Activated naive CD8-positive, alpha-beta T cell treated with anti-CD3 and anti-CD28 coated beads, Interleukin-2, amount 50 U/mL, for 24 hours (primary cell): ENCODE data around the gene ITIH5.
"Not testable (repeated sequence)": the region's sequence is repeated elsewhere in the genome, so short reads cannot be mapped to it uniquely, and the experiment has no call there.

Source experiments
- ATAC-seq: fragments of 150-1000 bp; cut with Tn5 transposase; one replicate; pipeline ENCODE4 v1.10.0; 2021
- DNase-seq: peaks from one replicate; pipeline ENCODE4 v3.0.0; 2021
- H3K27ac Mint-ChIP-seq: one replicate; pipeline ENCODE4 v1.8.0; 2021; ENCODE audit warnings: mild to moderate bottlenecking, mixed read lengths
- H3K27me3 Mint-ChIP-seq: one replicate; pipeline ENCODE4 v1.8.0; 2021; ENCODE audit warnings: mixed read lengths
- H3K36me3 Mint-ChIP-seq: one replicate; pipeline ENCODE4 v1.8.0; 2021; ENCODE audit warnings: low read depth, mixed read lengths
- H3K4me1 Mint-ChIP-seq: one replicate; pipeline ENCODE4 v1.8.0; 2021; ENCODE audit warnings: mixed read lengths
- H3K4me3 Mint-ChIP-seq: one replicate; pipeline ENCODE4 v1.8.0; 2021; ENCODE audit warnings: mild to moderate bottlenecking, moderate library complexity, mixed read lengths
- H3K9me3 Mint-ChIP-seq: one replicate; pipeline ENCODE4 v1.8.0; 2021; ENCODE audit warnings: mixed read lengths

ITIH5 gene

DNA sequence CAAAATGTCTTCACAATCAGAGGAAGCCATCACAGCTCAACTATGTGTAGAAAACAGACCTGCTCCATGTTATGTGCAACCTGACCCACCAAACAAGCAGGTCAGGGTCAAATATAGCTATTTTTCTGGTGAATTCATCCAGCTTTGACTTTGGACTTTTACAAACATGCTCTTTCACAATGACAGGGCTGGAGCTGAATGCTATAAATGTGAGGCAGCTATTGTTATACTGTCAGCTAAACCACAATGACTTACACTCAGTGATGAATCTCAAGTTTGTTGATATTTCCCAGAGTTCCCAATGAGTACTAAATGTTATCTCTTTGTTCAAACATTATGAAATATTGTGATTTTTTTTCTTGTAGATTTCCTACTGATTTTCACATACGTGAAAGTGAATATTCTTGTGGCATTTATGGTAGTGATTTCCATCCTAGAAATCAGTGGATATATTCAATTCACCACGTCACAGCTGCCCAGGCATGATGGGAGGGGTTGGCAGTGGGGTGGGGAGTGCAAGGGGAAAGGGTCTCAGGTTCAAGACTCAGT is 33.9 kb upstream of the ITIH5 start:
- Mint-ChIP-seq H3K27ac (no peak overlapping the region), H3K4me1 (no peaks in the 10 kb centered on the region), H3K4me3 (no peak overlapping the region), H3K9me3 (no peaks in the 10 kb centered on the region), H3K27me3 (peaks cover 29% of the 10 kb centered on the region), H3K36me3 (no peaks in the 10 kb centered on the region)
- DNase-seq (no peak), ATAC-seq (no peak)

DNA sequence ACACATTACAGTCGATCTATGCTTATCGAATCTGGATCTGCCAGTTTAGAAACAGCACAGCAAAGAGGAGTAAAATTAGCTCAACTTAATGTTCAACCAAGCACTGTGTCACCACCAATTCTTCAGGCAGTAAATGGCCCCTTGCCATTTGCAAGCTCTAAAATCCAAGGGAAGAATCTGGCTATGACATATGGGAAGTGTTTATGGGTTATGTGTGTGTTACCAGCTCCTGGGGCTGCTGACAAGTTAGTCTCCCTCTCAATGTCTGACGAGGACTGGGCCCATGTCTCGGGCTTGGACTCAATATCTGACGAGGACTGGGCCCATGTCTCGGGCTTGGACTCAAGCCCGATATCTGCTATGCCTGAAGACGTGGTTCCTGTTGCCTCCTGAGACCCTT is 30.7 kb upstream of the ITIH5 start:
- no peak for ATAC-seq

DNA sequence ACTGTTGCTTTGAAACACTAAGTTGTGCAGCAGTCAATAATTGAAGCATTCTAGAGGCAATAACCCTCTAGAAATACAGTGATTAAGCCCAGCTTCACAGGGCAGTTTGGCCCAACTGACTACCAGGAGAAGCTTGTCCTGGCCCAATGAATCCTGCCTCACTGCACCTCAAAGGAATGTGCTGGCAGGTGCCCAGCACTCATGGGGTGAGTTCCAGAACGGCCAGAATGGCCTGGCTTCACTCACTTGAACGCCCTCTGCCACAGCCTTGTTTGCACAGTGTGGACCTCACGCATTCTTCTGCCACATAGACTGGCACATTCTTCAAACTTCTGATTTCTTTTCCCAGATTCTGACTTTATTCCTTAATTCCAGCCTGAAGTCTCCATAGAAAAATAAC is 29.8 kb upstream of the ITIH5 start:
- Mint-ChIP-seq H3K4me1 (no peaks in the 10 kb centered on the region), H3K36me3 (peaks cover 5% of the 10 kb centered on the region), H3K27me3 (peaks cover 12% of the 10 kb centered on the region), H3K9me3 (peaks cover 12% of the 10 kb centered on the region), H3K27ac (no peak overlapping the region), H3K4me3 (no peak overlapping the region)
- DNase-seq = no peak
- no peak for ATAC-seq

More for the DNA sequence above, 30.7 kb upstream of the ITIH5 start:
- H3K27me3 Mint-ChIP-seq = peaks cover 16% of the 10 kb centered on the region
- no peak overlapping the region for H3K27ac Mint-ChIP-seq
- no peaks in the 10 kb centered on the region for H3K4me1 Mint-ChIP-seq
- no peak for DNase-seq
- peaks cover 12% of the 10 kb centered on the region for H3K9me3 Mint-ChIP-seq
- H3K36me3 Mint-ChIP-seq = peaks cover 5% of the 10 kb centered on the region
- no peak overlapping the region for H3K4me3 Mint-ChIP-seq

DNA sequence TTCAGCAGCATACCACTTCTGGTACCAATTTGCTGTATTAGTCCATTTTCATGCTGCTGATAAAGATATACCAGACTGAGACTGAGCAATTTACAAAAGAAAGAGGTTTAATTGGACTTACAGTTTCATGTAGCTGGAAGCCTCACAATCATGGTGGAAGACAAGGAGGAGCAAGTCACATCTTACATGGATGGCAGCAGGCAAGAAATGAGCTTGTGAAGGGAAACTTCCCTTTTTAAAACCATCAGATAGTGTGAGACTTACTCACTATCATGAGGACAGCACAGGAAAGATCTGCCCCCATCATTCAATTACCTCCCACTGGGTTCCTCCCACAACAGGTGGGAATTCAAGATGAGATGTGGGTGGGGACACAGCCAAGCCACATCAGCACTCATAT is 26.4 kb upstream of the ITIH5 start:
- H3K9me3 Mint-ChIP-seq = peaks cover 27% of the 10 kb centered on the region
- H3K27ac Mint-ChIP-seq = not testable (repeated sequence)

DNA sequence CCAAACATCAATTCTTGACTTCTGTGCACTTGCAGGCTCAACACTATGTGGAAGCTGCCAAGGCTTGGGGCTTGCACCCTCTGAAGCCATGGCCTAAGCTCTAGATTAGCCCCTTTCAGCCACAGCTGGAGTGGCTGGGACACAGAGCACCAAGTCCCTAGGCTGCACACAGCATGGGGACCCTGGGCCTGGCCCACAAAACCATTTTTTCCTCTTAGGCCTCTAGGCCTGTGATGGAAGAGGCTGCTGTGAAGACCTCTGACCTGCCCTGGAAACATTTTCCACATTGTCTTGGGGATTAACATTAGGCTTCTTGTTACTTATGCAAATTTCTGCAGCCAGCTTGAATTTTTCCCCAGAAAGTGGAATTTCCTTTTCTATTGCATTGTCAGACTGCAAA is 25.6 kb upstream of the ITIH5 start:
- not testable (repeated sequence) for H3K27ac Mint-ChIP-seq, H3K36me3 Mint-ChIP-seq, ATAC-seq, H3K27me3 Mint-ChIP-seq, H3K4me3 Mint-ChIP-seq, DNase-seq, H3K4me1 Mint-ChIP-seq
- H3K9me3 Mint-ChIP-seq = peaks cover 27% of the 10 kb centered on the region

More for the DNA sequence above, 26.4 kb upstream of the ITIH5 start:
- H3K36me3 Mint-ChIP-seq, ATAC-seq, H3K4me1 Mint-ChIP-seq, H3K4me3 Mint-ChIP-seq, DNase-seq, H3K27me3 Mint-ChIP-seq: not testable (repeated sequence)

DNA sequence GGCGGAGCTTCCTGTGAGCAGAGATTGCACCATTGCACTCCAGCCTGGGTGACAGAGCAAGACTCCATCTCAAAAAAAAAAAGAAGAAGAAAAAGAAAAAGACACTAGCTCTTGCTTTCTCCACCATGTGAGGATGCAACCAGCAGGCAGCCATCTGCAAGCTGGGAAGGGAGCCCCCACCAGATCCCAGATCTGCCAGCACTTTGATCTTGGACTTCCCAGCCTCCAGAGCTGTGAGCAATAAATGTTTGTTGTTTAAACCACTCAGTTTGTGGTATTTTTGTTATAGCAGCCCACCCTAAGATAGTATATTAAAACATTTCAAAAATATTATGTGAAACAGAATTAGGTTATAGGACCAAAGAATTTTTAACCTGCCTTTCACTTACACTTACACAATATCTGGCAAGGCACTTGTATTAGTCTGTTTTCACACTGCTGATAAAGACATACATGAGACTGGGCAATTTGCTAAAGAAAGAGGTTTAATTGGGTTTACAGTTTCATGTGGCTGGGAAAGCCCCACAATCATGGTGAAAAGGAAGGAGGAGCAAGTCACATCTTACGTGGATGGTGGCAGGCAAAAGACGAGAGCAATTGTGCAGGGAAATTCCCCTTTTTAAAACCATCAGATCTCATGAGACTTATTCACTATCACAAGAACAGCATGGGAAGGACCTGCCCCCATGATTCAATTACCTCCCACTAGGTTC is 24.3 kb upstream of the ITIH5 start:
- peaks cover 27% of the 10 kb centered on the region for H3K9me3 Mint-ChIP-seq
- H3K27ac Mint-ChIP-seq, H3K4me3 Mint-ChIP-seq, H3K27me3 Mint-ChIP-seq, H3K36me3 Mint-ChIP-seq, DNase-seq, ATAC-seq, H3K4me1 Mint-ChIP-seq: not testable (repeated sequence)

DNA sequence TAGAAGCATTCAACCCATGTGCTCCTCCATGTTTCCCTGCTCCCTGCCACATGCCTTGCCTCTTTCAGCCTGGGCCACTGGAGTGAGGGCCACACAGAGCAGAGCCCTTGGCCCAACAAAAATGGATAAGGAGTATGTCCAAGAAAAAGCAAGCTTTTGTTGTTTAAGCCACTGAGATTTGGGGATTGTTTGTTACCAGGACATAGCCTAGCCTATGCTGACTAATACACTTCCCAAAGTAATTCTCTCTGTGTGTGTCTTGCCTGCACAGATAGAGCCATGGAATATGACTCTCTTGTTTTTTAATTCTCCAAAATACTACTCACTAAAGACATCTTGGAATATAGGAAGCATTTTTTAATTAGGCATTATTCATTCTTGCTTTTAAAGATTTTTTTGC is 22.8 kb upstream of the ITIH5 start:
- peaks cover 27% of the 10 kb centered on the region for H3K9me3 Mint-ChIP-seq

DNA sequence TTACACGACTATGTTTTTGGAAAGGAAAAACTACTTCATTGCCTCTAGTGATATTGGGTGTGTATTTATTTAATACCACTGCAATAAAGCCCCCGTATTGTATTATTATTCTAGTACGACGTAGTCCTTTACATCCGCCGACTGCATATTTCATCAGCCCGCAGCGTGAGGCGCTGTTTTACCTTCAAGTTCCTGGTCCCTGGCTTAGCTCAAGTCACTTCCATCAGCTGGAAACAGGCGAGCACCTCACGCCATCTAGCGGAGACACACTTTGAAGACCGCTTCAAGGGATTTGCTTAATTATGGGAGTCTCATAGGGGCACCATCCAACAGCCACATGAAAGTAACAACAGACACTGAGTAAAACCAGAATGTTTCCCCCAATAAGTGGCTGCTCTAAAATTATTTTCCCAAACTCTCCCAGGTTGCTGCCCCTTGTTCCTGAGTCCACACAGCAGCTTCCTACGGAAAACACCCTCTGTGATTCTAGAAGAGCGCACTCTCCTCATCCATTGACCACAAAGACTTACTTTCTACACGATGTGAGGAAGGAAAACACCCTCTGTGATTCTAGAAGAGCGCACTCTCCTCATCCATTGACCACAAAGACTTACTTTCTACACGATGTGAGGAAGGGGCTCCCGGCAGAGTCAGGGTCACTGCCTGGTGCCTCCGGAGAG is 20.6 kb upstream of the ITIH5 start:
- ATAC-seq (peak; percentile 95), DNase-seq (peak; percentile 75)
- Mint-ChIP-seq H3K36me3 (no peaks in the 10 kb centered on the region), H3K9me3 (peaks cover 16% of the 10 kb centered on the region), H3K27me3 (peaks cover 2% of the 10 kb centered on the region), H3K4me1 (peaks cover 3% of the 10 kb centered on the region), H3K27ac (no peak overlapping the region), H3K4me3 (no peak overlapping the region)

More for the DNA sequence above, 22.8 kb upstream of the ITIH5 start:
- Mint-ChIP-seq H3K27ac (no peak overlapping the region), H3K36me3 (peaks cover 5% of the 10 kb centered on the region), H3K27me3 (no peaks in the 10 kb centered on the region), H3K4me3 (no peak overlapping the region), H3K4me1 (peaks cover 3% of the 10 kb centered on the region)
- ATAC-seq (no peak), DNase-seq (no peak)

DNA sequence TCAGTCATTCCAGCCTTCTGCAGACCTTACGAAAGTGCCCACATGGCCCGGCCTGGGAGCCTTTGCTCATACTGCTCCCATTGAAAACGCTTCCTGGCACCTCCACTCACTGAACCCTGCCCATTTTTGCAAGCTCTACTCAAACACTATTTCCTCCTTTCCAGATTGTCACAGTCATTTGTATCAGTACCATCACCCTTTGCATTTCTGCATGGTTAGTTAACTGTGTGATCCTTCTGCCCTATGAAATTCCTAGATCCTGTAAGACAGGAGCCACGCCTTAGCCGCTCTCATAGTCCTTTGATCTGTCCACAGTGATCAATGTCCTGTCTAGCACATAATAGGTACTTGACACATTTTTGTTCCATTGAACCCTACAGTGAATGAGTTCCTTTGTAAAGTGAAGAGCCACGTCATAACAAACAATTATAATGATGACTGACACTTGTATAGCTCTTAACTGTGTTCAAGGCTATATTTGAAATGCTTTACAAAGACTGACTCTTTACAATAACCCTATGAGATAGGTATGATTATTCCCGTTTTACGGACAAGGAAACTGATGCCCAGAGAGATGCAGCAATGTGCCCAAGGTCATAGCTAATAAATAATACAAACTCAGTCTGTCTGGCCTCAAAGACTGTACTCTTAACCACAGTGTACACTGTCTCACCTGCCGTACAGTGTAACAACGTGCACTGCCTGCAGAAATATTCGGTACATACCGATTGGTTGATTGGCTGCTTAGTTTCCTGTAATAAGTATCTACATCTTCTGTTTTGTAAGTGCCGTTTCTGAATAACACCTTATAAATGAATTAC is 19.8 kb upstream of the ITIH5 start:
- Mint-ChIP-seq H3K36me3 (no peaks in the 10 kb centered on the region), H3K27ac (no peak overlapping the region), H3K4me3 (no peak overlapping the region), H3K9me3 (peaks cover 16% of the 10 kb centered on the region), H3K27me3 (peaks cover 2% of the 10 kb centered on the region), H3K4me1 (peaks cover 3% of the 10 kb centered on the region)
- DNase-seq (no peak), ATAC-seq (no peak)

DNA sequence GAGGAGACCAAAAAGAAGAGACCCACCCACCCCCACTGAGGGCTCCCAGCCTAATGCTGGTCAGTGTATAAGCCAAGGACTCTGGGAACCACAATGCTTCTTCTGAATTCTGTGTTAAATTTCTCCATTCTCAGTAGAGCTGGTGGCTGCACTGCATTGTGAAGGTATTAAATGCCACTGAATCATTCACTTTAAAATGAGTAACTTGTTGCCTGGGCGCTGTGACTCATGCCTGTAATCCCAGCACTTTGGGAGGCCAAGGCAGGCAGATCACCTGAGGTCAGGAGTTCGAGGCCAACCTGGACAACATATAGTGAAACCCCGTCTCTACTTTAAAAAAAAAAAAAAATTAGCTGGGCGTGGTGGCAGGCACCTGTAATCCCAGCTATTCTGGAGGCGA is 13.3 kb upstream of the ITIH5 start:
- not testable (repeated sequence) for H3K9me3 Mint-ChIP-seq, H3K27ac Mint-ChIP-seq, H3K4me1 Mint-ChIP-seq, H3K36me3 Mint-ChIP-seq, H3K4me3 Mint-ChIP-seq, DNase-seq
- peaks cover 14% of the 10 kb centered on the region for H3K27me3 Mint-ChIP-seq
- ATAC-seq = peak; percentile 49

DNA sequence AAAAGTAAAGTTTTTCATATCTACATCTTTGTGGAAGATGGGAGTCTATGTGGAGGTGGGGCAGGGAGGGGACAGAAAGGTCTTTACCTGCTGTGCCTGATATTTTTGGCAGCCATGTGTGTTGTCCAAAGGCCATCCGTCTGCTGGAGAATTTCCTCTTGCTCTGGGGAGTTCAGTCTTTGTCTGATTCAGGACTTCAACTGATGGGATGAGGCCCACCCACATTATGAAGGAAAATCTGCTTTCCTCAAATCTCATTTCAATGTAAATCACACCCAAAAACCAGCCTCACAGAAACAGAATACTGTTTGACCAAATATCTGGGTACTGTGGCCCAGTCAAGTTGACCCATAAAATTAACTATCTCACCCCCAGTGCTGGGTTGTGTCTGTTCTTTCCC is 12.5 kb upstream of the ITIH5 start:
- no peak overlapping the region for H3K4me3 Mint-ChIP-seq
- H3K27ac Mint-ChIP-seq = no peak overlapping the region
- H3K9me3 Mint-ChIP-seq = no peaks in the 10 kb centered on the region
- no peaks in the 10 kb centered on the region for H3K36me3 Mint-ChIP-seq
- no peaks in the 10 kb centered on the region for H3K4me1 Mint-ChIP-seq
- no peak for DNase-seq
- peaks cover 18% of the 10 kb centered on the region for H3K27me3 Mint-ChIP-seq
- ATAC-seq = no peak

DNA sequence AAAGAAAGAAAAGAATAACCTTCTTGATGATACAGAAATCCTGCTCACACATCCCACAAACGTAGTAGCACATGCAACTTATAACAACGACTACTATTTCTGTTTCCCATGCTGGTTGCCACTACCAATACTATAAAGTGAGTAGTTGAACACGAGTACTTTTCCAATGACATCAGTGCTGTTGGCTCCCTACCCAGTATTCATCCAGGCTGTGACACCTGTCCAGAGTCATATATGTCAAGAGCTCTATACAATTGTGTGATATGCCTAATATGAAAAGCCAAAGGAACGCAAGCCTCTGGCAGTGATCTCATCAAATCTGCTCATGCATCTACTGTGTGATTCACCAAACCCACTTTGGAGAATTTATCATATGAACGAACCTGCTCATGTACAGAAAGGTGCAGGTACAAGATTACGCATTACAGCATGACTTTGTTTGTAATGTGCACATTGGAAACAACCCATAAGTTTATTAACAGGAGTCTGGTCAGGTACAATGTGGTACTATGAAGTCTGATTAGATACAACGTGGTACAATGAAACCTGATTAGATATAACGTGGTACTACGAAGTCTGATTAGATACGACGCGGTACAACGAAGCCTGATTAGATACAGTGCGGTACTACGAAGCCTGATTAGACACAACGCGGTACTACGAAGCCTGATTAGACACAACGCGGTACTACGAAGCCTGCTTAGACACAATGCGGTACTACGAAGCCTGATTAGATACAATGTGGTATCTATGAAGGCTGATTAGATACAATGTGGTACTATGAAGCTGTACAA is 5.8 kb upstream of the ITIH5 start:
- H3K27me3 Mint-ChIP-seq = peaks cover 48% of the 10 kb centered on the region
- ATAC-seq = no peak
- no peaks in the 10 kb centered on the region for H3K9me3 Mint-ChIP-seq
- no peak for DNase-seq
- no peak overlapping the region for H3K27ac Mint-ChIP-seq
- peaks cover 3% of the 10 kb centered on the region for H3K4me1 Mint-ChIP-seq
- H3K4me3 Mint-ChIP-seq = no peak overlapping the region
- no peaks in the 10 kb centered on the region for H3K36me3 Mint-ChIP-seq

DNA sequence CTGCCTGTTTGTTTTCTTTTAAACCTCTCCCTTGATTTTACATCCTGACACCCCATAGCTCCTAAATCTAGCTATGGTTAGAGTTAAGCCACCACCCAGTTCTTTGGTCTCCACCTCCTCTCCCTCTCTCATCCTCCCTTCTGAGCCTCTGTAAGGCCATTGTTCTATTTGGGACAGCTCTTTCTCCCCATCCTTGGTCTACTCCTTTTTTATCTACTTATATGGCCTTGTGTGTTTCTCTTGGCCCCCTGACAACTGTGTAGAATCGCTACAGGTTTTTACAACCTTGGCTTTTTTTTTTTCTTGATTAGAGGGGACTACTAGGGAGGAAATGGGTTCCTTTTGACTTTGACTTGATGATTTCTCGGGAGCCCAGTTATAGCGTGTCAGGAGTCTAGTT is 3.4 kb upstream of the ITIH5 start:
- DNase-seq (no peak), ATAC-seq (no peak)
- H3K4me1 Mint-ChIP-seq = peaks cover 12% of the 10 kb centered on the region
- H3K27me3 Mint-ChIP-seq = peaks cover 54% of the 10 kb centered on the region
- no peaks in the 10 kb centered on the region for H3K36me3 Mint-ChIP-seq
- no peaks in the 10 kb centered on the region for H3K9me3 Mint-ChIP-seq
- no peak overlapping the region for H3K27ac Mint-ChIP-seq
- H3K4me3 Mint-ChIP-seq = no peak overlapping the region
